SK-N-MC (cell line): Measurements from ENCODE around the gene PTH2.

Source experiments
- DNase-seq: peaks from one replicate; pipeline ENCODE4 v3.0.0-alpha.2; 2011; ENCODE audit warnings: low read depth, low spot score
- H3K27ac ChIP-seq: fragments of 200-600 bp; sonication (generic); 2 replicates; pipeline ENCODE4 v1.5.1; 2016; ENCODE audit warnings: mixed run types
- H3K36me3 ChIP-seq: fragments of 200-600 bp; sonication (generic); 2 replicates; pipeline ENCODE4 v1.6.1; 2017; ENCODE audit warnings: antibody characterized with exemption, low read length, mixed read lengths; ENCODE audit not compliant: insufficient read depth
- H3K4me3 ChIP-seq: fragments of 200-600 bp; sonication (generic); 2 replicates; pipeline ENCODE4 v1.5.1; 2016
- H3K9ac ChIP-seq: fragments of 200-600 bp; sonication (generic); 2 replicates; pipeline ENCODE4 v1.8.0; 2017; ENCODE audit warnings: mixed run types, mixed read lengths; ENCODE audit not compliant: insufficient read length
- H3K9me3 ChIP-seq: fragments of 200-600 bp; sonication (generic); 2 replicates; pipeline ENCODE4 v1.6.1; 2017; ENCODE audit warnings: low read depth, mild to moderate bottlenecking, antibody characterized with exemption, low read length, moderate library complexity, mixed read lengths
- EZH2 ChIP-seq: fragments of 200-600 bp; sonication (generic); IDR thresholded peaks from one replicate; pipeline ENCODE4 v1.6.1; 2017; ENCODE audit warnings: antibody characterized with exemption
- FOXP2 ChIP-seq: optimal IDR thresholded peaks from 2 replicates; pipeline ENCODE3; 2011; ENCODE audit warnings: mild to moderate bottlenecking, moderate library complexity; ENCODE audit not compliant: insufficient read depth; ENCODE audit errors: extremely low read length, control extremely low read depth
- POLR2AphosphoS5 ChIP-seq: IDR thresholded peaks from 2 replicates; pipeline ENCODE4 v1.6.1; 2012; ENCODE audit warnings: mild to moderate bottlenecking, low read depth, low read length, borderline replicate concordance

Gene PTH2

GRCh38 chr19:49421878-49422202 lies 1.4 kb downstream of the PTH2 start:
- Histone ChIP-seq H3K9ac (no peak overlapping the region), H3K4me3 (no peak overlapping the region), H3K9me3 (no peaks in the 10 kb centered on the region), H3K27ac (no peak overlapping the region), H3K36me3 (no peaks in the 10 kb centered on the region)
- no peak for DNase-seq
- no peak for TF ChIP-seq EZH2
- no peak for TF ChIP-seq FOXP2
- TF ChIP-seq POLR2AphosphoS5, result no peak

- Histone ChIP-seq H3K36me3 (no peaks in the 10 kb centered on the region), H3K4me3 (peak overlapping the region; percentile 36; the same call in 1 of the 2 replicates), H3K9ac (no peak overlapping the region), H3K9me3 (no peaks in the 10 kb centered on the region), H3K27ac (no peak overlapping the region)
- TF ChIP-seq FOXP2, result no peak
- no peak for TF ChIP-seq EZH2
- TF ChIP-seq POLR2AphosphoS5, result no peak
- DNase-seq, result peak; percentile 35
These were observed 2.0 kb downstream of the PTH2 start for GRCh38 chr19:49421039-49421877.

GRCh38 chr19:49420227-49420626 lies 3.0 kb downstream of the PTH2 start:
- no peaks in the 10 kb centered on the region for H3K9me3 ChIP-seq
- no peak overlapping the region for H3K4me3 ChIP-seq
- H3K36me3 ChIP-seq, result no peaks in the 10 kb centered on the region
- no peak overlapping the region for H3K9ac ChIP-seq
- no peak for DNase-seq
- TF ChIP-seq POLR2AphosphoS5, result no peak
- TF ChIP-seq FOXP2, result no peak
- no peak for TF ChIP-seq EZH2
- no peak overlapping the region for H3K27ac ChIP-seq

- H3K36me3 ChIP-seq, result no peaks in the 10 kb centered on the region
- no peak for DNase-seq
- H3K4me3 ChIP-seq, result no peak overlapping the region
- H3K9ac ChIP-seq, result no peak overlapping the region
- no peak overlapping the region for H3K27ac ChIP-seq
- no peaks in the 10 kb centered on the region for H3K9me3 ChIP-seq
- no peak for TF ChIP-seq POLR2AphosphoS5
- TF ChIP-seq EZH2, result no peak
- no peak for TF ChIP-seq FOXP2
These were observed 4.1 kb downstream of the PTH2 start for GRCh38 chr19:49419173-49419572.

GRCh38 chr19:49418511-49418910 lies 4.7 kb downstream of the PTH2 start:
- Histone ChIP-seq H3K36me3 (no peaks in the 10 kb centered on the region), H3K9me3 (no peaks in the 10 kb centered on the region), H3K27ac (no peak overlapping the region), H3K4me3 (no peak overlapping the region), H3K9ac (no peak overlapping the region)
- TF ChIP-seq EZH2 (no peak), FOXP2 (no peak), POLR2AphosphoS5 (no peak; the same call in 1 of the 2 replicates)
- DNase-seq, result no peak

- TF ChIP-seq POLR2AphosphoS5 (no peak), FOXP2 (no peak), EZH2 (no peak)
- no peak overlapping the region for H3K9ac ChIP-seq
- H3K9me3 ChIP-seq, result no peaks in the 10 kb centered on the region
- H3K36me3 ChIP-seq, result no peaks in the 10 kb centered on the region
- no peak overlapping the region for H3K4me3 ChIP-seq
- DNase-seq, result no peak
- H3K27ac ChIP-seq, result peak overlapping the region; percentile 40; the same call in 1 of the 2 replicates
These were observed 6.2 kb downstream of the PTH2 start for GRCh38 chr19:49417088-49417487.

GRCh38 chr19:49415810-49416200 lies 7.4 kb downstream of the PTH2 start:
- Histone ChIP-seq H3K9ac (no peak overlapping the region), H3K36me3 (no peaks in the 10 kb centered on the region), H3K27ac (0 out of 2 replicates have a peak overlapping the region, but pooled peaks have one; percentile 73), H3K9me3 (no peaks in the 10 kb centered on the region), H3K4me3 (no peak overlapping the region)
- TF ChIP-seq POLR2AphosphoS5 (no peak), FOXP2 (no peak), EZH2 (no peak)
- no peak for DNase-seq

- H3K9ac ChIP-seq, result no peak overlapping the region
These were observed 8.0 kb downstream of the PTH2 start for GRCh38 chr19:49415102-49415809.

More at GRCh38 chr19:49415102-49415809, 8.0 kb downstream of the PTH2 start:
- Histone ChIP-seq H3K36me3 (no peaks in the 10 kb centered on the region), H3K9me3 (no peaks in the 10 kb centered on the region), H3K27ac (peak overlapping the region; percentile 73), H3K4me3 (no peak overlapping the region)
- no peak for DNase-seq
- TF ChIP-seq FOXP2 (no peak), EZH2 (no peak)
